ENCODE data around the gene PRSS36.
"Not testable (repeated sequence)": the region's sequence is repeated elsewhere in the genome, so short reads cannot be mapped to it uniquely, and the experiment has no call there.

PRSS36 gene
- 0 to 1.6 (median 0.04) reads per million in 4 experiments for total RNA-seq

DNA sequence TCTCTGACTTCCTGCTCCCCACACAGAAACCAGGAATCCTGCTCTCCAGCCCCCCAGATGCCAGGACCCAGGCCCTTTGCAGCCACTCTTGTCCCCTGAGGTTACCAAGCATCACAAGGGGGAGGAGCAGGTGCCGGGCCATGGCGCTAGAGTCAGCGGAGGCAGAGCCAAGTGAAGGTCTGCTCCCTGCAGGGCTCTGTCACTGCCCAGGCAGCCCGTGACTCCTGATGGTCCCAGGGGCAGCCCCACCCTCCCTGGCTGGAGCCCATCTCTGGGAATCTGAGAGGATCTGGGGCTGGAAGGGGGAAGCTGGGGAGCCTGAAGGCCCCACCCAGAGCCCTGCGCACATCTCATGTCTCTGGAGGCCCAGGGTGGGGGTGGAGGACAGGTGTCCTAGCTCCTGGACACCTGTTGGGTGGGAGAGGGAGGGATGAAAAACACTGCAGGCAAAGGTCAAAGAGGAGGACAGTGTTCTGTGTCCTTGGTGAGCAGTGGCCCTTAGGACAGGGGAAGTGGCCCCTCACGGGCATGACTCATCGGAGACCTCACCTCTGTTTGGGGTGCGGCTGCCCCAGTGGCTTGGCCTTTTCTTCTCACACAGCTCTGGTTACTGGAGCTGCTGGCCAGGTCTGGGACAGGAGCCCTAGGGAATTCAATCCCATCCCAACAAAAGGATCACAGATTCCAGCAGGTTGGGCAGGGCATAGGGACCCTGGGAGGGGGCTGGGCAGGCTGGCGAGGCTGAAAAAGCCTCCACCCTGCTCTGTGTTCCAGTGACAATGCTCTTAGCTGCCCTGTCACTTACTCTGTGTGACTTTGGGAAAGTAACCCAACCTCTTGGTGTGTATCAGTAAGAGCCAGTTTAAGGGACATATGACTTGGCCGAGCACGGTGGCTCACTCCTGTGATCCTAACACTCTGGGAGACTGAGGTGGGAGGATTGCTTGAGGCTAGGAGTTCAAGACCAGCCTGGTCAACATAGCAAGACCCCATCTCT, at the start of gene PRSS36:
Gene PRSS36, minus strand, starts transcription at position 173 of the 997 bp plus-strand sequence. Its CDS starts 31 bp downstream, at position 142.
- DNase-seq = no peak

DNA sequence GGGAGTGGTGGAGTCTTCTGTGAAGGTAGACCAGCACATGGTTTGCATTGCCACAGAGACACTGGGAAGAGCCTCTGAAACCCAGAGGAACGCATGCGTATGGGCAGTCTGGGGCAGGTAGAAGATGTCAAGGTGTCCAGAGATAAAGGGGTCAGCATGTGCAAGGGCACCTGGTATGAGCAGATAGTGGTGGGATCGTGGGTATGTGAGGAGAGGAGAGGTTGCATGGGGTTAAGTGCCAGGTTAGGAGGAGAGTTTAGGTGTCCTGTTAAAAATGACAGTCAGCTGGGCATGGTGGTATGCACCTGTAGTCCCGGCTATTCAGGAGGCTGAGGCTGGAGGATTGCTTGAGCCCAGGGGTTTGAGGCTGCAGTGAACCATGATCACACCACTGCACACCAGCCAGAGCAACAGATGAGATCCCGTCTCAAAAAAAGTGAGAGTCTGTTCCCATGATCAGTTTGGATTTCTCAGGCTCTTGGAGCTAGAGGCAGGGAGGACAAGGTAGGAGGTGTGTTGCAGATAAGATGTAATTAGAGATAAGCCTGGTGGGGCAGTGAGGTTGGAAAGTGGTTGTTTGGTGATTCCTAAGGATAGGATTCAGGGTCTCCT, 49.7 kb upstream of the PRSS36 start:
- DNase-seq = no peak

DNA sequence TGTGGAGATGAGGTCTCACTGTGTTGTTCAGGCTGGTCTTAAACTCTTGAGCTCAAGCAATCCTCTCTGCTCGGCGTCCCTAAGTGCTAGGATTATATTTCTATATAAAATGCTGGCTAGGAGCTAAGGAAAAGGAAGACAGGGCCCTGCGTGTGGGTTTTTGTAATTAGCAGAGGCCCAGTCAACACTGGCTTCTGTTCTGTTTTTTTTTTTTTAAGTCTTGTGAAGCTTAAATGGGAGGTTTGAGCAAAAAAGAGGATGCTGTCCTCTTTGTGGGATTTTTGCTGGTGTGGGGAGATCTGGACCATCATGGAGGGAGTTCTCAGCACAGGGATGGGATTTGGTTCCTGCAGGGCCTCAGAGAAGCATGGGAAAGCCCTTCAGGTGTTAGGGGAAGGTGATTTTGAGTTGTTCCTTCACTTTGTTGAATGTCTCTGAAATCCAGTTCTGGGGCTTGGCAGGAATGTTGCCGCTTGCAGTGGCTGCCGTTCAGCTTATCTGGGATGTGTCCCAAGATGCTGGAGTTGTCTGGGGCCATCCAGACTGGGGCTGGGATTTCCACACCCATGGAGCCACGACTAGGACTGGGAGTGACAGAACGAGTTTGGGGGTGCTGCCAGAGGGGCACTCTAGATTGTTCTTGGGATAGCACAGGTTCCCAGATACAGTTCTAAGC, 48.5 kb upstream of the PRSS36 start:
- DNase-seq = no peak

DNA sequence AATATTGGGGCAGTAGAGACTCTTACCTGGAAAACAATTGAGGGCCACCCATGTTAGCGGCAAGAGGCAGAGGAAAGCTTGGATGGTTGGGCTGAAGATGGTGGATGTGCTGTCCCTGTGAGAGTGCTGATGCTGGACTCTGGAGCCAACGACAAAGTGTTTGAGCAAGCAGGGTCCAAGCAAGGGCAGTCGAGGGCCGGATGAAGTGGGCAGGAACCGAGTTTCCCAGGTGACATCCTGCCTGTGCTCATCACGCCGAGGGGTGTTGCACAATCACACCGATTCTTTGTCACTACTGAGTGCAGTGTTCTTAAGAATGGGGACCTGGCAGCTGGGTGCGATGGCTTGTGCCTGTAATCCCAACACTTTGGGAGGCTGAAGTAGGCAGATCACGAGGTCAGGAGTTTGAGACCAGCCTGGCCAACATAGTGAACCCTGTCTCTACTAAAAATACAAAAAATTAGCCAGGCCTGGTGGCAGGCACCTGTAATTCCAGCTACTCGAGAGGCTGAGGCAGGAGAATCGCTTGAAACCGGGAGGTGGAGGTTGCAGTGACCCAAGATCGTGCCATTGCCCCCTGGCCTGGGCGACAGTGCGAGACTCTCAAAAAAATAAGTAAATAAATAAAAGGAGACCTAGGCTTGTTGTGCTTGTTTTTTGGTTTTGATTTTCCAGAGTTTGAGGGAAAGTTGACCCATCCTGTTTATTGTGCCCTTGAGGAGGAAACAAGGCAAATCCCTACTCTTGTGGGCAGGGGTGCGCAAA, 46.6 kb upstream of the PRSS36 start:
- DNase-seq = no peak

DNA sequence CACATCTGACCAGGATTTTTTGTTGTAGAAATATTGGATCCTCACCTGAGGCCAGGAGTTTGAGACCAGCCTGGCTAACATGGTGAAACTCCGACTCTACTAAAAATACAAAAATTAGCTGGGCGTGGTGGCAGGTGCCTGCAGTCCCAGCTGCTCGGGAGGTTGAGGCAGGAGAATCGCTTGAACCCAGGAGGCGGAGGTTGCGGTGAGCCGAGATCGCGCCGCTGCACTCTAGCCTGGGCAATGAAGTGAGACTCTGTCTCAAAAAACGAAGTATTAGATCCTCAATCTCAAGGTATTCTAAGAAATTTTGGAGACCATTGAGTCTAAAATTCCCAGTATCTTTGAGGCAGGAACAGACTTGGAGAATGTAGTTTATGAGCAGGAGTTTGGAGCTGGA, 46.0 kb upstream of the PRSS36 start:
- not testable (repeated sequence) for DNase-seq

DNA sequence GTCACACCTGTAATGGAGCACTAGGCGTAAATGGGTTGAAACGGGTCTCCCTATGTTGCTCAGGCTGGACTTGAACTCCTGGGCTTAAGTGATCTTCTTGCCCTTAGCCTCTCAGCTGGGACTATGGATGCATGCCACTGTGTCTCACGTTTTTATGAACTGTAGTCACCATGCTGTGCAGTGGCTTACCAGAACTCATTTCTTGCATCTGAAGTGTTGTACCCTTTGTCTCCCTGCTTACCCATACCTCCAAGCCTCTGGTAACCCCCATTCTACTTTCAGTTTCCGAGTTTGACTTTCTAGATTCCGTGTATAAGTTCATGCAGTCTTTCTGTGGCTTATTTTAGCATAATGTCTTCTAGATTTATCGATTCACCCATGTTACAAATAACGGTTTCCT, 45.0 kb upstream of the PRSS36 start:
- DNase-seq = no peak

DNA sequence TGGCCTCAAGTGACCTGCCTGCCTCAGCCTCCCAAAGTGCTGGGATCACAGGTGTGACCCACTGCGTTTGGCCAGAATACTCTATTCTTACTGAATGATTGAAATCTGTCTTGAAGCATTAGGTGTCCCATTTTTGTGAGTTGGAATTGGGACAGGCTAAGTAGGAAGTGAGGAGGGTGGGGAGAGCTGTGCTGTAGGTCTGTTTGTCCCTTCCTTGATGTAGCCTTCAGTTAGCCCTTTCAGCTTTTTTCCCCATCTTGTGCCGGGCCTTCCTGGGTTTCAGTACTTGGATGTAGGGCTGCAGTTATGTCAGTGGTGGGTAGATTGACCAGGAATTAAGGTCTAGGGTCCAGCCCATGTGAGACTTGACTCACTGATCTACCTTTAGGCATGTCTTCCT, 44.0 kb upstream of the PRSS36 start:
- no peak for DNase-seq

DNA sequence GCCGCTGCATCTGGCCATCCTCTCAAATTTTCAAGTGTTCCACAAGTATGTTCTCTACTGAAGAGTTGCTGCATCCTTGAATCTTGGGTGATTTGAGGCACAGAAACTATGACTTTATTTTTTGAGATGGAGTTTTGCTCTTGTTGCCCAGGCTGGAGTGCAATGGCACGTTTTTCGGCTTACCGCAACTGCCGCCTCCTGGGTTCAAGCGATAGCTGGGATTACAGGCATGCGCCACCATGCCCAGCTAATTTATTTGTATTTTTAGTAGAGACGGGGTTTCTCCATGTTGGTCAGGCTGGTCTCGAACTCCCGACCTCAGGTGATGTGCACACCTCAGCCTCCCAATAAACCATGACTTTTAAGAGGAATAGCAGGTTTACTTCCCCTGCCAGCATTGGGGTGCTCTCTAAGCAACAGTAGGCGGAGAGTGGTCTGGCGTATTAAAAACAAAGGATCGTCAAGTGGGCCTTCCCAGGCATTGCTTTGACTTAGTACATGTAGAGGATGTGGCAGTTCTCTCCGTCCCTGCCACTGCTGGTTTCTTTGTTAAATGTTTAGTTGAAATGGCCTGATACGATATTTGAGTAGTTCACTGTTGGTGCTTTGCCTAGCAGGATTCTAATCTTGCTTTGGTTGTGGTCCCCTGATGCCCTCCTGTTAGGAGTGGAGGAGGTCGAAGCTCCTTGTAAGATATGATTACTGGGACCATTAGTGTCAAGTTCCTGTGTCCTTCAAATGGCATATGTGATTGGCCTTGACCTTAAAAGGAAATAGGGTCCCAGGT, 43.2 kb upstream of the PRSS36 start:
- DNase-seq = no peak

DNA sequence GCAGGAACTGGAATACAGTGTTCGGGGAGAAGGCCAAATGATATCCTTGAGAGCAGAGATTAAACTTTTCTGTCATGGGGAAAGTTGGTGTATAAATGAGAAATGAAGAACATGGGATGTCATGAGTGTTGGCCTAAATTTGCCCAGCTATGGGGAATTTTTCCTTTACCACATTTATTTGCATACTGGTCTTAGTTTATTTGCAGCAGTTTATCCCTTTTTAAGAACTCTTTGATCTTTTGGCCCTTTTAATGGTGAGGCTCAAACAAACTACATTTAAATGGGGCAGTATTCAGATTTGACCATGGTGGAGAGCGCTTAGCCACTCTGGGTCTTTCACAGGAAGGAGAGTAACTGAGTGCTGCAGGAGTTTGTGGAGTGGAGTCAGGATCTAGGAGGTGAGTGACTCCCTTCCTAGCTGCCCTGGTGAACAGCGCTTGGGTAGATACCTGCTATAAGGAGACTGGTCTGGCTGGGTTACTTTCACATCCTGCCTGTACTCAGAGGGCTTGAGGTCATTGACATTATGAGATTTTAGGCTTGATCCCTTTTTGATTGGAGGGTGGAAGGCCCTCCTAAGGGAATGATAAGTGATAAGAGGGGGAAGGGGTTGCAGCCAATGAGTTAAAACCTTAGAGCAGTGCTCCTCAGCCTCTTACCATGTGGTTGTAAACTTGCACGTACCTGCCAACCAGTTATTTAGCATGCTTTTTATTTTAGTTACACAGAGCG, 42.0 kb upstream of the PRSS36 start:
- no peak for DNase-seq

DNA sequence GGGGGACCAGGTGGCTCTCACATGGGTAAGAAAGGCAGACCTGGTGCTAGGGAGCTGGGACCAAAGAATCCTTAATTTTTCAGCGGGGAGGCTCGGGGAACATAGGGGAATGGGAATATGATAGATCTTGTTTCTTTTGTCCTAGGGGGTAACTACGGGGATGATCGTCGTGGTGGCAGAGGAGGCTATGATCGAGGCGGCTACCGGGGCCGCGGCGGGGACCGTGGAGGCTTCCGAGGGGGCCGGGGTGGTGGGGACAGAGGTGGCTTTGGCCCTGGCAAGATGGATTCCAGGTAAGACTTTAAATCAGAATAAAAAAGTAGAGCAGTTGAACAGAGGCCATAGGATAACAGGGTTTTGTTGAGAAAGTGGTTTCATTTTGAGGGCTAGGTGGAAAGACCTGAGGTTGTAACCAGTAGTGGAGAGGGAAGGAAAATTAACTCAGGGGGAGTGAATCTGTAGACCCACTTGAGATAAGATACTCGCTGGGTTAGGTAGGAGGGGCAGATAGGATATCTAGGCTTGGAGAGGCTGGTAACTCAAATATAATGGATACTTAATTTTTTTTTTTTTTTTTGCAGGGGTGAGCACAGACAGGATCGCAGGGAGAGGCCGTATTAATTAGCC, 41.1 kb upstream of the PRSS36 start:
- DNase-seq = no peak

DNA sequence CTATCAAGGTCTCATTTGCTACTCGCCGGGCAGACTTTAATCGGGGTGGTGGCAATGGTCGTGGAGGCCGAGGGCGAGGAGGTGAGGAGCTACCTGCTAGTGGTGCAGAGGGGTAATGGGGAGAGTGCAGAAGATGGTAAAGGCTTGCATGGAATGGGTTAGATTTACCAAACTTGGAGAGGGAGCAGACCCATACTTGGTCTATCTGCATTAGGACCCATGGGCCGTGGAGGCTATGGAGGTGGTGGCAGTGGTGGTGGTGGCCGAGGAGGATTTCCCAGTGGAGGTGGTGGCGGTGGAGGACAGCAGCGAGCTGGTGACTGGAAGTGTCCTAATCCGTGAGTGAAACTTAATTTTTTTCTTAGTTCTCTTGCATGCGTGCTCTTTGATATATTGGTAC, 40.2 kb upstream of the PRSS36 start:
- DNase-seq = no peak

DNA sequence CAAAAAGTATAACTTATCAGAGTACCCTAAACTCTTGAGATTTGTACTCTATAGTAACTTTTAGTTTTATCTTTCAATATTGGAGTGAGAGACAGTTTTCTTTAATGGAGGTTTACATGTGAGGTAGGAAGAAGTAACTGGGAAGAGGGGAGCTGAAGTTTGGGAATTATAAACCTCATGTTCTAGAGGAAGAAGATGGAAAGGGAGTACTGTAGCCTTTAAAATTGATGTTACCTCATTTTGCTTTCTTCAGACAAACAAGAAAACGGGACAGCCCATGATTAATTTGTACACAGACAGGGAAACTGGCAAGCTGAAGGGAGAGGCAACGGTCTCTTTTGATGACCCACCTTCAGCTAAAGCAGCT, 39.5 kb upstream of the PRSS36 start:
- DNase-seq = no peak

DNA sequence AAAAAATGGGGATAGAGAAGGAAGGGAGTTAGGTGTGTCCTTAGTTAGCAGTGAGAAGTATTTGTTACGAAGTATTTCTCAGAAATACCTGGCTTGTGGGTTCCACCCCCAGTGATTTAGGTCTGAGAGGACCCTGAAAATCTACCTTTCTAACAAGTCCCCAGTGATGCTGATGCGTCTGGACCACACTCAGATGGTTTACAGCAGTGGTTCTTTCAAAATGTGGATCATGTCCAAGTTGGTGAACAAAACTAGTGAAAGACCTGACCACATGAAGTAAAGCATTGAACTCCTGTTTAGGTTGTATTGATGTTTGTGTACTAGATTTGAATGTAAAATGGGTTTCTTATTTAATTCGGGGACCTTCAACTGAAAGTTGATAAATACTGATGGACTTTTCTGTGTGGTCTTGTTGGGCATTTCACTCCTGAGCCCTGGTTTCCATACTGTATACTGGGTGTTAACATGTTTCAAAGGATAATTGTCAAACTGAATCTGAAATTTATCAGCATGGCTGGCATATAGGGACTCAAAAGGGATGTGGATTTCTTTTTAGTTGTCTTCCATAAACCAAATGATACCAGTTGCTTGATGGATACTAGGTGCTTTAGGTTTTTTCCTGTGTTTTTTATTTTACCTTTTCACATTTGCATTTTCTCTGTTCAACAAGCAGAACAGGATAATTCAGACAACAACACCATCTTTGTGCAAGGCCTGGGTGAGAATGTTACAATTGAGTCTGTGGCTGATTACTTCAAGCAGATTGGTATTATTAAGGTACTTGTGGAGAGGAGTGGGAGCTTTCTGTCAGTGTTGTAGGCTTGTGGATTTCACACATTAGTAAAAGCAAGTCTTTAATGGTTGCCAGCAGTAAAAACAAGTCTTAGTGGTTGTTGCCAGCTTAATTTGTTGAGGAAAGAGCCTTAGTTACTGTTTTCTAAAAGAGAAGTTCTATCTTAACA, 38.9 kb upstream of the PRSS36 start:
- DNase-seq = no peak

DNA sequence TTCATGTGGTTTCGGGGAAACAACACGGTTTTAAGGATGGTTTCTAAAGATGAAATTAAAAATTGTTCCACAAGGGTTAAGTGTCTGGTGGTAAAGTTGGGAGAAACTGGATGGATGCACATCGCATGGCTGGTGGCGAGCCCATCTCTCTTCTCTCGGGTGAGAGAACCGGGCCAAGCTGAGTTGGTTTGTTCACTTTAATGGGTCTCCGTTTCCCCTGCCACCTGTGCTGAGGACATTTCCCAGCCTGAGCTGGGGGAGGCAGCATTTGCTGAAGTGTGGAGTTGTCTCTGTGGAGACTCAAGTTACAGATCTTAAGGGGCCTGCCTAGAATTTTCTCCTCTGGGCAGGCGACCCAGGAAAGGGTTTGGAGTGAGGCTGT, 37.9 kb upstream of the PRSS36 start:
- DNase-seq = no peak

DNA sequence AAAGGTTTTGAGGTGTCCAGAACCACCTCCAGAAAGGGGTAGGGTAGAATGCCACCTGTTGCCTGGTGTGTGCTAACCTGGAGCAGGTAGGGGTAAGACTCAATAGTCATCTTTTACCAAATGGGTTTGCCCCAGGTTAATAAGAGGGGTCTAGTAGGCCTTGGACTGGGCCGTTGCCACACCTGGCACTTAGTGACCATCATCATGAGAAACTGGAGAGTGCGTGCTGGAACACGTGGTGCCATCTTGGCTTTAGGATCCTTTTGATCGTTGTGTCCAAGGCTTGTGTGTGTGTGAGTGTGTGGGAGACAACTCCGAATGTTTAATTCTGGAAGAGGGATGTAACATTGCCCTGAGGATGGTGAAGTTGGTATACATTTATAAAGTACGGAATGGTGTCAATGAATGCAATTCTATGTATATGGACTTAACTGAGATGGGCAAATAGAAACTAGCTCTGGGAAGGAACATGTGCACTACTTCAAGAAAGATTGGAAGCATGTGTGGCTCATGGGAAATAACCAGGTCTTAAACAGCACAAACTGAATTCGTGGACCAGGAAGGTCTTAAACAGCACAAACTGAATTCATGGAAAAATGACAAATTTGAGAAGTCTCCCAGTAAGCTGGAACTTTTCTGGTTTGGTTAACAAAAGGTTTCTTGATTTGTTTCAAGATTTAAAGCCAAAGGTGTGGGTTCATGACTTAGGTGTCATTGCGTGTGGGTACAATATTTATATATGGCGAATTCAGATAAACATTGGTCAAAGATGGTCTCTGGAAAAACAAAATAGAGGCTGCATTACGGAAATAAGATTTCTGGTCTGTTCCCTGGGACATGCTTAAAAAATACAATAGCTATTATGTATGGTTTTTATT, 37.3 kb upstream of the PRSS36 start:
- DNase-seq = no peak

DNA sequence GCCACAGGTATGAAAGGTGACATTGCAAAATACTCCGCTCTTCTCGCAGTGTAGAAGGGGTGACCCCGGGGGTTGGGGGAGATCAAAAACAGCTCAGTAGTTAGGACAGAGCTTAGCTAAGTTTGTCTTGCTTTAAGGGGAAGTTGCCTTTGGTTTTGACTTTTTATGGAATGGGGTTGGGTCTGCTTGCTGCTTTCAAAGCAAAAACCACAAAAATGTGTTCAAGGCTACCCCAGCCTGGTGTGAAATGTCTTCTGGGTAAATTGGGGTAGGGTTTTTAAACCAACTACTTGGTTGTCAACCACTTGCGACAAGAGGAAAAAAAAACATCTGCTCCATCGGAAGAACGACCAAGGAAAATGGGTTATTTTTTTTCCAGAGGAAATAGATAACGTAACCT, 36.3 kb upstream of the PRSS36 start:
- no peak for DNase-seq

DNA sequence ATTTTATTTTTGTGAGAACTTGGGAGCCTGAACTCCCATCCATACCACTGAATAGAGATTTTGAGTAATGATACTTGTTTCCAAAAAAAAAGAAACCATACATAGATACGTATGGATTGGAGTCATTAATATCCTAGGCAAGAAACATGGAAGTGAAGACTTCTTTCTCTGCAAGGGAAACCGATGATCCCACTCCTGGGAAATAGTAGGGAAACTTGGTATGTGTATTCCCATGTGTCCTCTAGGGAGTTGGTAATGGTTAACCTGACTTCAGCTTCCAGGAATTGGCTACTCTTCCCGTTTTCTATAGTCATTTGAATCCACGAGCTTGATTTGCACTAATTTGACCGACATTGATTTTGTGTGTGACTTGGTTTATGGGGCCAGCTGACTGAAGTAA, 35.5 kb upstream of the PRSS36 start:
- DNase-seq = no peak

DNA sequence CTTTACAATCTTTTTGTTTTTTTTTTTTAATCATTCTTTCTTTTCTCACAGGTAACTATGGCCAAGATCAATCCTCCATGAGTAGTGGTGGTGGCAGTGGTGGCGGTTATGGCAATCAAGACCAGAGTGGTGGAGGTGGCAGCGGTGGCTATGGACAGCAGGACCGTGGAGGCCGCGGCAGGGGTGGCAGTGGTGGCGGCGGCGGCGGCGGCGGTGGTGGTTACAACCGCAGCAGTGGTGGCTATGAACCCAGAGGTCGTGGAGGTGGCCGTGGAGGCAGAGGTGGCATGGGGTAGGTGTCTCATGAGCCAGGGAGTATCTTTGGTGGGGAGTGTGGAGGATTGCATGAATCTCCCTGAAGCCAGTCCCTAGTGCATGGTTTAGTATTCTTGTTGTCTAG, 35.0 kb upstream of the PRSS36 start:
- DNase-seq = no peak
